ENCODE results near the gene MMS19. TPM values are rescaled to one million over a fixed set of nuclear protein-coding genes. Genes with fewer than 3 reads are reported as not detected.

MMS19 gene
- total RNA-seq, 1 donor from 2014 or later = 88.7 TPM

GRCh38 chr10:97498841-97499560 is 779 bp upstream of the MMS19 start, which contains the start of gene UBTD1:
TSS of gene UBTD1 (plus strand) at chr10:97498924. CDS start at chr10:97499204, 280 bp downstream.
- Mint-ChIP-seq H3K27me3 (ENCODE audit: low read depth) (peaks cover 31% of the 10 kb centered on the region), H3K4me1 (peaks cover 48% of the 10 kb centered on the region), H3K27ac (ENCODE audit: unreplicated experiment) (peak within 1 kb of the TSS; percentile 89), H3K4me3 (peak within 1 kb of the TSS; percentile 89), H3K36me3 (ENCODE audit: low read depth) (no peaks in the 10 kb centered on the region), H3K9me3 (no peaks in the 10 kb centered on the region)
- TF ChIP-seq CTCF (conservative IDR thresholded peaks at IDR 0.05) = no peak
- no peak for DNase-seq (ENCODE audit: low read depth, low spot score)

- Mint-ChIP-seq H3K36me3 (ENCODE audit: low read depth) (no peaks in the 10 kb centered on the region), H3K27ac (ENCODE audit: unreplicated experiment) (peak overlapping the region; percentile 89), H3K4me3 (peak overlapping the region; percentile 89), H3K27me3 (ENCODE audit: low read depth) (peaks cover 31% of the 10 kb centered on the region), H3K9me3 (no peaks in the 10 kb centered on the region), H3K4me1 (peaks cover 50% of the 10 kb centered on the region)
- no peak for TF ChIP-seq CTCF (conservative IDR thresholded peaks at IDR 0.05)
- peak; percentile 53 for DNase-seq (ENCODE audit: low read depth, low spot score)
Observed at GRCh38 chr10:97497572-97498075, 598 bp downstream of the MMS19 start.

GRCh38 chr10:97494863-97495506 is 3.2 kb downstream of the MMS19 start:
- H3K4me1 Mint-ChIP-seq = peaks cover 45% of the 10 kb centered on the region
- no peak for DNase-seq (ENCODE audit: low read depth, low spot score)
- no peaks in the 10 kb centered on the region for H3K9me3 Mint-ChIP-seq
- H3K36me3 Mint-ChIP-seq (ENCODE audit: low read depth) = no peaks in the 10 kb centered on the region
- H3K4me3 Mint-ChIP-seq = peak overlapping the region; percentile 50
- TF ChIP-seq CTCF (conservative IDR thresholded peaks at IDR 0.05) = no peak
- H3K27me3 Mint-ChIP-seq (ENCODE audit: low read depth) = peaks cover 5% of the 10 kb centered on the region
- H3K27ac Mint-ChIP-seq (ENCODE audit: unreplicated experiment) = no peak overlapping the region

- Mint-ChIP-seq H3K27ac (ENCODE audit: unreplicated experiment) (no peak overlapping the region), H3K4me3 (peak overlapping the region; percentile 47), H3K9me3 (no peaks in the 10 kb centered on the region), H3K27me3 (ENCODE audit: low read depth) (no peaks in the 10 kb centered on the region), H3K36me3 (ENCODE audit: low read depth) (no peaks in the 10 kb centered on the region), H3K4me1 (peaks cover 42% of the 10 kb centered on the region)
- DNase-seq (ENCODE audit: low read depth, low spot score) = no peak
- TF ChIP-seq CTCF (conservative IDR thresholded peaks at IDR 0.05) = no peak
Observed at GRCh38 chr10:97494151-97494550, 4.1 kb downstream of the MMS19 start.

GRCh38 chr10:97490592-97490991 is 7.6 kb downstream of the MMS19 start:
- no peak for DNase-seq (ENCODE audit: low read depth, low spot score)
- peaks cover 23% of the 10 kb centered on the region for H3K4me1 Mint-ChIP-seq
- H3K9me3 Mint-ChIP-seq = no peaks in the 10 kb centered on the region
- H3K36me3 Mint-ChIP-seq (ENCODE audit: low read depth) = no peaks in the 10 kb centered on the region
- H3K27me3 Mint-ChIP-seq (ENCODE audit: low read depth) = no peaks in the 10 kb centered on the region
- no peak overlapping the region for H3K4me3 Mint-ChIP-seq
- TF ChIP-seq CTCF (conservative IDR thresholded peaks at IDR 0.05) = no peak
- peak overlapping the region; percentile 16 for H3K27ac Mint-ChIP-seq (ENCODE audit: unreplicated experiment)

Measured in neural crest cell (in vitro differentiated cells).